RWPE2 (cell line): ENCODE results near the gene PECR.

ENCODE experiments used
- ATAC-seq: fragments of 200-7000 bp; cut with Tn5 transposase; 3 replicates; pipeline ENCODE4 v1.9.1; 2021; ENCODE audit warnings: low read depth
- DNase-seq: peaks from one replicate; pipeline ENCODE4 v3.0.0-alpha.2; 2020; ENCODE audit warnings: low spot score
- H3K27ac ChIP-seq: fragments of 450-650 bp; 2 replicates; pipeline ENCODE4 v1.5.1; 2017; ENCODE audit warnings: mild to moderate bottlenecking; ENCODE audit not compliant: poor library complexity, severe bottlenecking
- H3K27me3 ChIP-seq: fragments of 250-450 bp; sonication (Bioruptor Pico); 2 replicates; pipeline ENCODE4 v1.5.1; 2021; ENCODE audit warnings: mild to moderate bottlenecking, moderate library complexity; ENCODE audit not compliant: insufficient read depth, poor library complexity, severe bottlenecking
- H3K36me3 ChIP-seq: fragments of 250-450 bp; sonication (Bioruptor Pico); 2 replicates; pipeline ENCODE4 v1.5.1; 2020; ENCODE audit warnings: low read depth, mild to moderate bottlenecking, moderate library complexity
- H3K4me1 ChIP-seq: fragments of 250-450 bp; sonication (Bioruptor Pico); 2 replicates; pipeline ENCODE4 v1.5.1; 2021; ENCODE audit warnings: mild to moderate bottlenecking, moderate library complexity; ENCODE audit not compliant: insufficient read depth, poor library complexity, severe bottlenecking
- H3K4me3 ChIP-seq: fragments of 250-450 bp; sonication (Bioruptor Pico); 2 replicates; pipeline ENCODE4 v1.5.1; 2021; ENCODE audit warnings: mild to moderate bottlenecking, moderate library complexity; ENCODE audit not compliant: severe bottlenecking
- H3K9me3 ChIP-seq: fragments of 250-450 bp; sonication (Bioruptor Pico); 2 replicates; pipeline ENCODE4 v1.5.1; 2021; ENCODE audit warnings: mild to moderate bottlenecking, moderate library complexity; ENCODE audit not compliant: severe bottlenecking
- CTCF ChIP-seq: fragments of 450-650 bp; IDR thresholded peaks from one replicate; pipeline ENCODE4 v1.5.1; 2017; ENCODE audit warnings: mild to moderate bottlenecking, moderate library complexity; ENCODE audit not compliant: poor library complexity, severe bottlenecking

The PECR gene

DNA sequence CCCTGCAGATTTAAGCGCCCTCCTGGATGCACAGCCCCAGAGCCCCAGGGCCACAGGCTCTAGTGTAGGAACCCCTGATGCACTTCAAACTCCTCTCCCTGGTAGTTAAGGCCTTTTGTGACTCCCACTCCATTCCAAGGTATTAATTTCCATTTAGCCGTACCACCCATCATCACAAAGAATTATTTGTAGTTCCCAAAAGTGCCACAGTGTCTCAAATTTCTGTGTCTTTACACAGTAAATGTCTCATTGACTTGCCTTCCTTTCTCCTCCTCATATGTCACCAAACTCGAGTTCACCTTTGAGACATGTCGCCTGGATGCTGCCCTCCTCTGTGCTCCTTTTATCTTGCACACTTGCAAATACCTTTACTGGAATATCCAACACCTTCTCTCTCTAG is 25.9 kb downstream of the PECR start:
- no peaks in the 10 kb centered on the region for H3K9me3 ChIP-seq
- H3K27me3 ChIP-seq, result no peaks in the 10 kb centered on the region
- no peak overlapping the region for H3K4me3 ChIP-seq
- DNase-seq, result no peak
- H3K36me3 ChIP-seq, result no peaks in the 10 kb centered on the region; the same call in 1 of the 2 replicates
- ATAC-seq, result no peak
- peaks cover 10% of the 10 kb centered on the region for H3K4me1 ChIP-seq
- TF ChIP-seq CTCF, result no peak
- H3K27ac ChIP-seq, result no peak overlapping the region

GRCh38 chr2:216052420-216052819 is 29.2 kb downstream of the PECR start:
- no peak for ATAC-seq

DNA sequence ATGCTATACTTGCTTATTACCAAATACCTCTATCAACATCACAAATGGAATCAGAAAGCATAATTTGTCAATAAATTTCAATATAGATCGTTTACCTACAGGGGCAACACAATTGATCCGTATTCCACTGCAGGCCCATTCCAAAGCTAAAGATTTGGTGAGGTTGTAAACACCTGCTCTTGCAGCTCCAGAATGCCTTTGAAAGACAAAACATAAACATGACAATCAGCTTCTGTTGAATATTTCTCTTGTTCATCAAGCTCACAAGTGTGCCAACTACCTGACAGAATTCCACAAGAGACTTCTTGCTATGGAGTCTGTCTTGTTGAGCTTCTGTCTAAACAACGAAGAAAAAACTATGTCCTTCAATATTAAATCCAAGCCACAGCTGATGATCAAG is 30.3 kb downstream of the PECR start:
- H3K4me3 ChIP-seq, result no peak overlapping the region
- H3K36me3 ChIP-seq, result 0 out of 2 replicates have a peak, but pooled peaks cover 4% of the 10 kb centered on the region
- DNase-seq (no peak), ATAC-seq (no peak)
- H3K27me3 ChIP-seq, result no peaks in the 10 kb centered on the region
- H3K4me1 ChIP-seq, result no peaks in the 10 kb centered on the region
- no peak for TF ChIP-seq CTCF
- no peaks in the 10 kb centered on the region for H3K9me3 ChIP-seq
- H3K27ac ChIP-seq, result no peak overlapping the region

More at GRCh38 chr2:216052420-216052819, 29.2 kb downstream of the PECR start:
- Histone ChIP-seq H3K4me1 (no peaks in the 10 kb centered on the region), H3K27ac (no peak overlapping the region), H3K36me3 (0 out of 2 replicates have a peak, but pooled peaks cover 2% of the 10 kb centered on the region), H3K27me3 (no peaks in the 10 kb centered on the region), H3K4me3 (no peak overlapping the region), H3K9me3 (no peaks in the 10 kb centered on the region)
- no peak for TF ChIP-seq CTCF
- DNase-seq, result no peak

DNA sequence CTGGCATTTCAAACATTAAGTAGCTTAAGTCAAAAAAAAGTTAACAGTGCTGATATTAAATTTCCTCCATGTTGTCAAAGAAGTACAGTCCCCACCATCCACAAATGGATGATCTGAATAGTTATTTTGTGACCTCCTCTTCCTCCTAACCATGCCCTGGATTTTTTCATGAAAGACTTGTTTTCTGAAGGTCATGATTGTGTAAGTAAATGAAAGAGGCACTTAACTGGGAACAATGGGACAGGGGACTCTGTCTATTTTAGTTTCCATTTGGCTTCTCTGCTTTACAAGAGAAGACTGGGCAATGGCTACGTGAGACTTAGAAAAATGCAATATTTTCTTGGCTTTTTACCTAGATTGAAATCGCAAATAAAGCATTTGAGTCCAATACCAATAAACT is 32.2 kb downstream of the PECR start:
- Histone ChIP-seq H3K27me3 (no peaks in the 10 kb centered on the region), H3K4me1 (no peaks in the 10 kb centered on the region), H3K27ac (no peak overlapping the region), H3K36me3 (0 out of 2 replicates have a peak, but pooled peaks cover 4% of the 10 kb centered on the region), H3K4me3 (no peak overlapping the region), H3K9me3 (no peaks in the 10 kb centered on the region)
- DNase-seq (no peak), ATAC-seq (no peak)
- no peak for TF ChIP-seq CTCF

- H3K27ac ChIP-seq, result no peak overlapping the region
- no peaks in the 10 kb centered on the region for H3K9me3 ChIP-seq
- TF ChIP-seq CTCF, result no peak
- H3K4me1 ChIP-seq, result no peaks in the 10 kb centered on the region
- H3K4me3 ChIP-seq, result no peak overlapping the region
- DNase-seq (no peak), ATAC-seq (no peak)
- no peaks in the 10 kb centered on the region for H3K27me3 ChIP-seq
- H3K36me3 ChIP-seq, result 0 out of 2 replicates have a peak, but pooled peaks cover 4% of the 10 kb centered on the region
These were observed 34.2 kb downstream of the PECR start for GRCh38 chr2:216047397-216047796.
